GM12875 (cell line): ENCODE results near the gene PNMA8C.

ENCODE experiments used
- H3K4me3 ChIP-seq: one replicate; pipeline ENCODE4 v1.5.1; 2011; ENCODE audit warnings: low read depth, low read length, control low read depth
- CTCF ChIP-seq: IDR thresholded peaks from 2 replicates; pipeline ENCODE4 v1.5.1; 2011; ENCODE audit warnings: low read depth, mild to moderate bottlenecking, control low read depth, inconsistent platforms, low read length, moderate library complexity, borderline replicate concordance; ENCODE audit not compliant: insufficient read depth

The PNMA8C gene

GRCh38 chr19:46386151-46386550 lies 42.6 kb downstream of the PNMA8C start:
- H3K4me3 ChIP-seq = no peak overlapping the region
- TF ChIP-seq CTCF = no peak

GRCh38 chr19:46385636-46386035 lies 43.1 kb downstream of the PNMA8C start:
- no peak for TF ChIP-seq CTCF
- no peak overlapping the region for H3K4me3 ChIP-seq

- TF ChIP-seq CTCF = no peak
- H3K4me3 ChIP-seq = no peak overlapping the region
These were observed 44.3 kb downstream of the PNMA8C start for GRCh38 chr19:46384396-46384795.

GRCh38 chr19:46383846-46384245 lies 44.9 kb downstream of the PNMA8C start:
- H3K4me3 ChIP-seq = no peak overlapping the region
- TF ChIP-seq CTCF = no peak

- no peak for TF ChIP-seq CTCF
- no peak overlapping the region for H3K4me3 ChIP-seq
These were observed 45.4 kb downstream of the PNMA8C start for GRCh38 chr19:46383171-46383815.

- TF ChIP-seq CTCF = no peak
- no peak overlapping the region for H3K4me3 ChIP-seq
These were observed 46.9 kb downstream of the PNMA8C start for GRCh38 chr19:46381756-46382345.

GRCh38 chr19:46381346-46381745 lies 47.4 kb downstream of the PNMA8C start:
- TF ChIP-seq CTCF = no peak
- no peak overlapping the region for H3K4me3 ChIP-seq
